C4-2B (cell line): ENCODE measurements around the gene KRT33B.

ENCODE experiments used
- H3K27ac ChIP-seq: fragments of 450-650 bp; 2 replicates; pipeline ENCODE4 v1.5.1; 2017
- ZFX ChIP-seq: fragments of 450-650 bp; IDR thresholded peaks from 2 replicates; pipeline ENCODE4 v1.6.1; 2017
- TF ChIP-seq, protein P1 (sequence below): fragments of 450-650 bp; conservative IDR thresholded peaks from 2 replicates; pipeline ENCODE4 v1.5.1; 2017; ENCODE audit warnings: mild to moderate bottlenecking

KRT33B gene

DNA sequence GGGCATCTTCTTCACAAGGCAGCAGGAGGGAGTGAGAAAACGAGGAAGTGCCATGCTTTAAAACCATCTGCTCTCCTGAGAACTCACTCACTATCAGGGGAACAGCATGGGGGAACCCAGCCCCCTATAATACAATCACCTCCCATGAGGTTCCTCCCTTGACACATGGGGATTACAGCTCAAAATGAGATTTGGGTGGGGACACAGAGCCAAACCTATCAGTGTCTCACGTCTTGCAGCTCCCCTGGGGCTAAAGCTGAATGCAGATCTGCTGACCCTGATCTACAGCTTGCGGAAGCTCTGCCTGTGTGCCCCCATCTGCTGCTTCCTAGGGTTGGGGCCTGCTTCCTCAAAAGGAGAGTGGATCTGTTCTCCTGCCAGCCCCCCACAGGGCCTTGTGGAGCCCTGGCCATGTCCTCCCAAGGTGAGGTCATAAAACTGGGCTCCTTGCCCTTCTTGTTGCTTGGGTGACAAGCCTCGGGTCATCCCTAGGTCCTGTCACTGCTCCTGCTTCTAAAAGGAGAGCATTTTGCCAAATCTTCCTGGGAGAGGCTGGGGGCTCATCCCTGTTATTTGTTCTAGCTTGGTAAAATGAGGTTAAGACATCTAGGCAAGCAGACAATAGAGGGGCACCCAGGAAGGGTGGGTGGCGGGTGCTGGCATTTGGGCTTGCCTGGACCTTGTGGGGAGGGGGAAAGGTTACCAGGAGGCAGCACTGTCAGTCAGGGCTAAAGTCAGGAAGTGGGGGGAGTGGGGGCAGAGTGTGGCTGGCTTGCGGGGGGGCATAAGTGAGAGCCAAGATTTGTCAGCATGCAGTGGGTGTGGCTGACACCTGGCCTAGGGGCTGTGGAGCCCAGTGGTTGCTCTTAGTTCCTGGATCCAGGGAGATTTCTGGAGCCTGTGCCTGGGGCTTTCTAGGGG, 35.0 kb downstream of the KRT33B start:
- no peak for TF ChIP-seq ZFX
- TF ChIP-seq, protein P1, sequence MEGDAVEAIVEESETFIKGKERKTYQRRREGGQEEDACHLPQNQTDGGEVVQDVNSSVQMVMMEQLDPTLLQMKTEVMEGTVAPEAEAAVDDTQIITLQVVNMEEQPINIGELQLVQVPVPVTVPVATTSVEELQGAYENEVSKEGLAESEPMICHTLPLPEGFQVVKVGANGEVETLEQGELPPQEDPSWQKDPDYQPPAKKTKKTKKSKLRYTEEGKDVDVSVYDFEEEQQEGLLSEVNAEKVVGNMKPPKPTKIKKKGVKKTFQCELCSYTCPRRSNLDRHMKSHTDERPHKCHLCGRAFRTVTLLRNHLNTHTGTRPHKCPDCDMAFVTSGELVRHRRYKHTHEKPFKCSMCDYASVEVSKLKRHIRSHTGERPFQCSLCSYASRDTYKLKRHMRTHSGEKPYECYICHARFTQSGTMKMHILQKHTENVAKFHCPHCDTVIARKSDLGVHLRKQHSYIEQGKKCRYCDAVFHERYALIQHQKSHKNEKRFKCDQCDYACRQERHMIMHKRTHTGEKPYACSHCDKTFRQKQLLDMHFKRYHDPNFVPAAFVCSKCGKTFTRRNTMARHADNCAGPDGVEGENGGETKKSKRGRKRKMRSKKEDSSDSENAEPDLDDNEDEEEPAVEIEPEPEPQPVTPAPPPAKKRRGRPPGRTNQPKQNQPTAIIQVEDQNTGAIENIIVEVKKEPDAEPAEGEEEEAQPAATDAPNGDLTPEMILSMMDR: no peak
- H3K27ac ChIP-seq: no peak overlapping the region

DNA sequence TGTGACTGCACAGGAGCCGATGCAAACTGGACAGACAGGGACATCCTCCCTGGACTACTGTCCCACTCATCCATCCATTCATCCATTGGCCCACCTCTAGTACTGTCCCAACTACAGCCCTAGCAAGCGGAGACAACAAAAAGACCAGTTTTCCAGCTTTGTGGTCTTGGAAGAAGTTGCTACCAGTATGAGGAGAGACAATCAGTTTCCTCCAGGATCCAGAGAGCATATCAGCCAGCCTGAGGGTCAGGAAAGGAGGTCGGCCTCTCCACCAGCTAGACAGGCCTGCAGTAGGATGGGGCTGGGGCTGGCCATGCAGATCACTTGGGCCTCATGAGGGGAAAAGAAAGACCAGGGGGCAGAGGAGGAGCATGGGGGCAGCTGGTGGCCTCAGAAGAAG, 35.8 kb downstream of the KRT33B start:
- no peak overlapping the region for H3K27ac ChIP-seq

DNA sequence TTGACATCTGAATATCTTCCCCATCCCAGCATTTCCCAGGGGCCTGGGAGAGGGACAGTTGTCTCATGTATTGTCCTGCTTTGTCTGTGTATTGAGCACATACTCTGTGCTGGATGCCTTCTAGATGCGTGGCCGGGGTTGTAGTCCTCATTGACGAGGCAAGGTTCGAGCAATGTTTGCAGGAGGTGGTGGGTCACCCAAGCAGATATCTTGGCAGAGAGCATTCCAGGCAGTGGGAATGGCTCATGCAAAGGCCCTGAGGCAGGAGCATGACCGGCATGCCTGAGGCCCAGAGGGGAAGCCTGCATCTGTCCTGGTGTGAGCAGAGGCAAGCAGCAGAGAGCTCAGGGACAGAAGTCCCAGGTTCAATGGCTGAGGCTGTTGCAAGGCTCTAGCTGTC, 36.5 kb downstream of the KRT33B start:
- H3K27ac ChIP-seq: no peak overlapping the region
- TF ChIP-seq, protein P1: no peak
- no peak for TF ChIP-seq ZFX

More for the DNA sequence above, 35.8 kb downstream of the KRT33B start:
- no peak for TF ChIP-seq ZFX
- TF ChIP-seq, protein P1: no peak

DNA sequence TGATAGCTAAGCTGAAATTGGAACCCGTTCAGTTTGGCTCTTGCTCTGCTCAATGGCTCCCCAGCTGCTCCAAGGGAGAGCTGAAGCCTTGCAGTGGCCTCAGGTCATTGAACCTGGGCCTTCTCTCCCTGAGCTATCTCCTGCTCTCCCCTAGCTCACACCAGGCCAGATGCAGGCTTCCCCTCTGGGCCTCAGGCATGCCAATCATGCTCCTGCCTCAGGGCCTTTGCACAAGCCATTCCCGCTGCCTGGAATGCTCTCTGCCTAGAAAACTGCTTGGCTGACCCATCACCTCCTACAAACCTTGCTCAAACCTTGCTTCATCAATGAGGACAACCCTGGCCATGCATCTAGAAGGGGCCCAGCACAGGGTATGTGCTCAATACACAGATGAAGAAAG, 37.4 kb downstream of the KRT33B start:
- no peak overlapping the region for H3K27ac ChIP-seq
- TF ChIP-seq, protein P1: no peak
- TF ChIP-seq ZFX: no peak

DNA sequence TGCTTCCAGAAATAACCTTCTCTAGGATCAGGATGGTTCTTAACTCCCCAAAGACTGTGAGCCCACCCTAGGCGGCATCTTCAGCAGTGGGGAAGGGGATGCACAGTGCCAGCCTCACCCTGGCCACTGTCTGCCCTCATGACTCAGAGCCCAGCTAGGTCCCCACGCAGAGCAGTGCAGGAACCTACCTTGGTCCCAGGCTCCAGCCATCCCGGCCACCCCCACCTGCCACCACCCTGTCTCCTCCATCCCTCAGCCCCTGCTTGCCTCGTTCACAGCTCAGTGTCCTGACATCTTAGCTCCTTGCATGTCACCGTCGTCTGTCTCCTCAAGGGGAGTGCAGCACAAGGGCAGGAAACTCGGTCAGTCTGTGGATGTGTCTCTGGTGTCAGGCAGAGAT, 38.0 kb downstream of the KRT33B start:
- TF ChIP-seq, protein P1: no peak
- TF ChIP-seq ZFX: no peak
- H3K27ac ChIP-seq: no peak overlapping the region

DNA sequence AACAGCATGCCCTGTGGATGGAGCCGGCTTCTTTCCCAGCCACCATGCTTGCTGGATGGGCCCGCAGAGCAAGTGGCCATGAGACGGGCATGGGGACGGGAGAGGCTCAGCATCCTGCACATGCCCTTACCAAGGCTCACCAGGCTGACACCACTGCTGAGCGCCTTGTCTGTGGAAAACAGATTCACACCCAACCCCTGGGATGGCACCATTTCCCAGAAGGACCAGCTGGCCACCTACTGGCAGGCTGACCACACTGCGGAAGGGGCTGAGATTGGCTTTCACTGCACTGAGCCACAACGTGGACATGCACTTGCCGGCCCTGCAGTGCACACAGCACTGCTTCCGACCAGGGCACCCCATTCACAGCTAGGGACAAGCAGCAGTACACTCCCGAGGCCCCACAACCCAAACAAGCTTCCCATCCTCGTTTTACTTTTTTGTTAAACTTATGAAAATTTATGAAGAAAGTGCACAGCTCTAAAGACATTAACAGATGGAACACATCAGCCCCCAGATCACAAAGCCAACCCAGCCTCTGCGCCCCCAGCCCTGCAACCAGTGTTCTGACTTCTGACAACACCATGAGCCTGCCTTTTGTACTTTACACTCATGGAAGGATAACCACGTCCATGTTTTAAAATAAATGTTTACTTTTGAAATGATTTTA, 40.2 kb downstream of the KRT33B start:
- no peak overlapping the region for H3K27ac ChIP-seq
- TF ChIP-seq, protein P1: peak; percentile 90
- TF ChIP-seq ZFX: no peak

DNA sequence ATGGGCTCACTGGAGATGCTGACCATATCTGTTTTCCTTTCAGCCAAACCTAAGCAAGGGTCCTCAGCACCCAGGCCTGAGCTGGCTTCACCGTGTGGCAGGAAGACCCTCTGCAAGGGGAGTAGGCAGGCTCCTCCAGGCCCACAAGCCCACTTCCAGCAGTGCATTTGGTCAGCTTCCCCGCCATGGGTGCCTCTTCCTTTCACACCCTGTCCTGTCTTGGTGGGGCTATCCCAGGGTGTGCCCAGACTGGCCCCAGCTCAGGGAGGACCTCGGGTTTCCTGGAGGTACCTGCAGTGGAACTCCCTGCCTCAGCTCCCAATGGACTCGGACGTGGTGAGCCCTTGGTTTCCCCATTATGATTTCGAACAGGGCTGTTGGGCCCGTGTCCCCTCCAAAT, 41.4 kb downstream of the KRT33B start:
- TF ChIP-seq ZFX: no peak
- TF ChIP-seq, protein P1: no peak

More for the DNA sequence above, 41.4 kb downstream of the KRT33B start:
- H3K27ac ChIP-seq: no peak overlapping the region
